ENCODE results near the gene KIF19.
A peak's percentile ranks its signal among the peaks of the same experiment; 100 is the strongest.

The KIF19 gene

GRCh38 chr17:74297941-74298340, 28.1 kb upstream of the KIF19 start:
- Mint-ChIP-seq H3K9me3 (peaks cover 2% of the 10 kb centered on the region), H3K36me3 (ENCODE audit: low read depth) (no peaks in the 10 kb centered on the region), H3K27ac (no peak overlapping the region), H3K4me3 (no peak overlapping the region), H3K4me1 (peaks cover 36% of the 10 kb centered on the region), H3K27me3 (ENCODE audit: low read depth) (peaks cover 19% of the 10 kb centered on the region)
- no peak for TF ChIP-seq CTCF (IDR thresholded peaks at IDR 0.05; ENCODE audit: unreplicated experiment in 3 of 3)

DNA sequence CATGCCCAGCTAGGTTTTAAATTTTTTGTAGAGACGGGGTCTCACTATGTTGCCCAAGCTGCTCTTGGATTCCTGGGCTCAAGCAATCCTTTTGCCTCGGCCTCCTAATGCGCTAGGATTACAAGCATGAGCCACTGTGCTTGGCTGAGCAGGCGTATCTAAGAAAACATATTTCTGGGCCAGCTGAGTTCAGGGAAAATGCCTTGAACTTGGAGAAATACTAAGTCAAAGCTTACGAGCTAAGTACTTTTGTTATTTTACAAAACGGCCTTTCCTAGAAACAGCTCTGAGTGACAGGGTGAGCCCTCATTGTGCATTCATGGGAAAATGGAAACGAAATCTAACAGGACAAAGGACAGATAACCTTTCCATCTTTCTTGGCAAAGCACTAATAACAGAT, 27.2 kb upstream of the KIF19 start:
- H3K36me3 Mint-ChIP-seq (ENCODE audit: low read depth), result no peaks in the 10 kb centered on the region
- peaks cover 36% of the 10 kb centered on the region for H3K4me1 Mint-ChIP-seq
- peaks cover 19% of the 10 kb centered on the region for H3K27me3 Mint-ChIP-seq (ENCODE audit: low read depth)
- TF ChIP-seq CTCF (IDR thresholded peaks at IDR 0.05; ENCODE audit: unreplicated experiment in 3 of 3), result no peak
- no peak overlapping the region for H3K4me3 Mint-ChIP-seq
- peak overlapping the region; percentile 44 to 73 (median 59) for H3K27ac Mint-ChIP-seq
- H3K9me3 Mint-ChIP-seq, result peaks cover 2% of the 10 kb centered on the region

DNA sequence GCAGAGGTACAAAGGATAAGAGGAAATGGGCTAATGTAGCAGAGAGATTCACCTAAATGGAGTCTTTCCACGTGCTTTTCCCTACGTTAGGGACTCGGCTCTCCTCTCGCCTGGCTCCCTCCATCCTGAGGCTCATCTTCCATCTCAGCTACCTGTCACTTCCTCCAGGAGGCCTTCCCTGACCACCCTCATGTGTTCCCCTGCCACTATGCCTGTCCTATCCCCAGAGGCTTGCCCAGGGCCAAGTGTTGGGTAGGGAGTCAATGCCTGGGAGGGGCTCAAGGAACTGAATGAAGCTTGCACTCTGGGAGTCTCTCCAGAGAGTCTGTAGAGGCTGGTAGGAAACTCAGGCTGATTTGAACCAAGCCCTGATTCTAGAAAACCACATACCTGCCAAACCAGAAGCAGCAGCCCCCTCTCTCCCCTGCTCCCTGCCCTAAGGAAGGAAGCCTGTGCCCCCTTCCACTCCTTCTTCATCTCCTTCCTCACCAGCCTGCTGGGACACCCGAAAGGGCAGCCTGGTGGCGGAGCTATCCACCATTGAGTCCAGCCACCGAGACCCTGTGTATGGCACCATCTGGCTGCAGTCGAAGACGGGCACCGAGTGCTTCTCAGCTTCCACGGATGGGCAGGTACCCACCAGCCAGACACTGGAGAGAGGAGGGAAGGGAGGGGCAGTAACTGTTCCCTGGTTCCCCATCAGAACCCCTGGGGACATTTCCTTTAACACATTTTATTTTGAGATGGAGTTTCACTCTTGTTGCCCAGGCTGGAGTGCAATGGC, 26.6 kb upstream of the KIF19 start:
- Mint-ChIP-seq H3K27ac (peak overlapping the region in 2 of 3 experiments; percentile 59 to 73), H3K27me3 (ENCODE audit: low read depth) (peaks cover 19% of the 10 kb centered on the region), H3K36me3 (ENCODE audit: low read depth) (no peaks in the 10 kb centered on the region), H3K4me3 (no peak overlapping the region), H3K4me1 (peaks cover 36% of the 10 kb centered on the region), H3K9me3 (peaks cover 2% of the 10 kb centered on the region)
- TF ChIP-seq CTCF (IDR thresholded peaks at IDR 0.05; ENCODE audit: unreplicated experiment in 3 of 3), result no peak

DNA sequence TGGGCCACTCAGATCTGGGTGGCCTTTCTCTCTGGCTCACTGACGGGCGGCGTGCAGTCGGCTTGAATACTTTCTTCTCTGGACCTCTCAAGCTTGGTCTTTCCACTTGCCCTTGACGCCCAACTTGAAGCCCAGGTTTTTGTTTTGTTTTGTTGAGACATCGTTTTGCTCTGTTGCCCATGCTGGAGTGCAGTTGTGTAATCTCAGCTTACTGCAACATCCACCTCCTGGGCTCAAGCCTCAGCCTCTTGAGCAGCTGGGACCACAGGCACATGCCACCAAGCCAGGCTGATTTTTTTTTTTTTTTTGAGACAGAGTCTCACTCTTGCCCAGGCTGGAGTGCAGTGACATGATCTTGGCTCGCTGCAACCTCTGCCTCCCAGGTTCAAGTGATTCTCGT, 22.7 kb upstream of the KIF19 start:
- no peaks in the 10 kb centered on the region for H3K9me3 Mint-ChIP-seq
- no peak for TF ChIP-seq CTCF (IDR thresholded peaks at IDR 0.05; ENCODE audit: unreplicated experiment in 3 of 3)
- no peaks in the 10 kb centered on the region for H3K36me3 Mint-ChIP-seq (ENCODE audit: low read depth)
- H3K4me3 Mint-ChIP-seq, result no peak overlapping the region
- H3K27me3 Mint-ChIP-seq (ENCODE audit: low read depth), result peaks cover 25% of the 10 kb centered on the region
- peaks cover 18% of the 10 kb centered on the region for H3K4me1 Mint-ChIP-seq
- H3K27ac Mint-ChIP-seq, result no peak overlapping the region

- H3K36me3 Mint-ChIP-seq (ENCODE audit: low read depth), result no peaks in the 10 kb centered on the region
- H3K4me3 Mint-ChIP-seq, result no peak overlapping the region
- peaks cover 11% of the 10 kb centered on the region for H3K4me1 Mint-ChIP-seq
- TF ChIP-seq CTCF (IDR thresholded peaks at IDR 0.05; ENCODE audit: unreplicated experiment in 3 of 3), result no peak
- H3K27me3 Mint-ChIP-seq (ENCODE audit: low read depth), result peaks cover 18% of the 10 kb centered on the region
- H3K27ac Mint-ChIP-seq, result no peak overlapping the region
- H3K9me3 Mint-ChIP-seq, result no peaks in the 10 kb centered on the region
Observed at GRCh38 chr17:74304184-74304583, 21.8 kb upstream of the KIF19 start.

Data from nephron (organoid).